GDM1 (cell line): ENCODE measurements around the gene NIFK.
"Not testable (repeated sequence)": the region's sequence is repeated elsewhere in the genome, so short reads cannot be mapped to it uniquely, and the experiment has no call there.

Experiments
- DNase-seq: peaks from one replicate; lab custom pipeline; 2025; lab: John Stamatoyannopoulos, UW

Gene NIFK

DNA sequence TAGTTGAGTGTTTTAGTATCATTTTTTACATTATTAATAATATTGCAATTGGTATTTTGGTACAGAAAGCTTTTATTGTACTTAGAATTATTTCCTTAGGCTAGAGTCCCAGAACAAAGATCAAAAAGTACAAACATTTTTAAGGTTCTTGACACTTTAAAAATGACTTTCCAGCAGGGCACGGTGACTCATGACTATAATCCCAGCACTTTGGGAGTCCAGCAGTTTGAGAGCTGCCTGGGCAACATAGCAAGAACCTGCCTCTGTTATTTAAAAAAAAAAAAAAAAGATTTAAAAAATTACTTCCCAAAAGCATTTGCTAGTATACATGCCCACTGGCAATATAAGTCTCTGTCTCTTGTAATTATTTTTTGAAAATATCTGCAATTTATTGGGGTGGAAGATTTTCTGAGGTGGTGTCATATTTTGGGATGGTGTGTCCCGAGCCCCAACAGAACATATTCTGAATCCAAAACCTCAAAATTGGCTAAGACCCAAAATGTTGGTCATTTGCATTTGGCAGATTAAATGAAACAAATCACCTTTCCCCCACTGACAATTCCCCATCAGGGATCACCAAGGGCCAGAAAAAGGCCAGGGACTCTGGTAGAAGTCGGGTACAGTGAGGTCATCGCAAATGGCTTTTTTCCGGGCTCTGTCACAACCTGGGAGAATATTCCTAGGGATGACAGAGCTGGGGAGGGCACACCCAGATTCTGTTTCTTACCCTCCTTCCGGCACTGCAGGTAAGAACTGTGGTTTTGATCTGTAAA is 42.1 kb downstream of the NIFK start:
- DNase-seq = no peak

DNA sequence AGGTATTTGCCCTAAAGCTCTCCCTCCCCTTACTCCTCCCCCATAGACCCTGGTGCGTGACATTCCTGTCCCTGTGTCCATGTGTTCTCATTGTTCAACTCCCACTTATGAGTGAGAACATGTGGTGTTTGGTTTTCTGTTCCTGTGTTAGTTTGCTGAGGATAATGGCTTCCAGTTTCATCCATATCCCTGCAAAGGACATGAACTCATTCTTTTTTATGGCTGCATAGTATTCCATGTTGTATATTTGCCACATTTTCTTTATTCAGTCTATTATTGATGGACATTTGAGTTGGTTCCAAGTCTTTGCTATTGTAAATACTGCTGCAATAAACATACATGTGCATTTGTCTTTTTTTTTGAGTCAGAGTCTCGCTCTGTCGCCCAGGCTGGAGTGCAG is 46.1 kb downstream of the NIFK start:
- DNase-seq = not testable (repeated sequence)

DNA sequence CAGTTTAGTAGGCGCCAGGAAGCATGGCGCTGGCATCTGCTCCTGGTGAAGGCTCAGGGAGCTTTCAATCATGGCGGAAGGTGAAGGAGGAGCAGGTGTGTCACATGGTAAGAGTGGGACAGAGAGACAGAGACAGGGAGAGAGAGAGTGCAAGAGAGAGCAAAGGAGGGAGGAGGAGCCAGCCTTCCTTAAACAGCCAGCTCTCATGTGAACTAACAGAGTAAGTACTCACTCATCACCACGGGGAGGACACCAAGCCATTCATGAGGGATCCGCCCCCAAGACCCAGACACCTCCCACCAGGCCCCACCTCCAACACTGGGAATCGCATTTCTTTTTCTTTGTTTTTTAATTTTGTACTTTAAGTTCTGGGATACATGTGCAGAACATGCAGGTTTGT is 46.6 kb downstream of the NIFK start:
- no peak for DNase-seq

DNA sequence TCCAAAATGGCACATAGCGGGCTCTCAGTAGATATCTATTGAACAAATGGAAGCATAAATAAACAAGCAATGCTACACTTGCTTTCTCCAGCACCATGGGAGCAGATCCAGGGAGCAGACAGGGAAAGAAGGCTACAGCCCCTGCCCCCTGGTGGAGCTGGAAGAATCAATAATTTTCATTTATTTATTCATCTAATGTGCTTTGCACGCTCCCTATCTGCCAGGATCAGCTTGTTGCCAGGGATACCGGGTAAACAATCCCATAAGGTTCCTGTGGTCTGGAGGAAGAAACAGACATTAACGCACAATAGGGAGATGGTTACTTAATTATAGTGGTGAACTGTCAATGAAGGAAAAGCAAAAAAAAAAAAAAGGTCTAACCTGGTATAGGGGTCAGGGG is 47.3 kb downstream of the NIFK start:
- no peak for DNase-seq

DNA sequence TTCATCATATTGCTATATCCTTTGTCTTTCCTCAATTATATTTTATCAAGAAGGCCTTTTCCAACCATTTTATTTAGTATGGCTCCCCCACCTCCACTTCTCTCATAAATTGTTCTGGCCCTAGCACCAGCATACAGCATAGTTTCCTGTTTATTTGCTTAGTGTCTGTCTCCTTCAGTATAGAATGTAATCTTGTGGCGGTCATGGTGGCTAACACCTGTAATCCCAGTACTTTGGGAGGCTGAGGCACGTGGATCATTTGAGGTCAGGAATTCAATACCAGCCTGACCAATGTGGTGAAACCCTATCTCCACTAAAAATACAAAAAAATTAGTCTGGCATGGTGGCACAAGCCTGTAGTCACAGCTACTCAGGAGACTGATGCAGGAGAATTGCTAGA is 47.9 kb downstream of the NIFK start:
- no peak for DNase-seq

DNA sequence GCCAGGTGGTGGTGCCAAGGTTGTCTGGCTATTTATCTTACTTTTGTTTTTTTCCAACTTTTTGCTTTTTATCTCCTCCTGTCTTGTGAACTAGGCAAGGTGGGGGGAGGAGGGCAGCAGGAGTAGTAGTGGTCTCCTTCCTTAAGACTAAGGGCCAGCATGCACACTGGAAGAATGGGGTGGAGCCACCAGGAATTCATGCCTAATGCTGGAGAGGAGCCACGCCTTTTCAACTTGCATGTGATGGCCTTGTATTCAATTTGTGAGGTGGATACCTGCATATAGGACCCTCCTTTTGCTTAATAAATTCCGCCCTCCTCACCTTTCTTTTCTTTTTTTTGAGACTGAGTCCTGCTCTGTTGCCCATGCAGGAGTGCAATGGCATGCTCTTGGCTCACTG is 49.8 kb downstream of the NIFK start:
- no peak for DNase-seq

DNA sequence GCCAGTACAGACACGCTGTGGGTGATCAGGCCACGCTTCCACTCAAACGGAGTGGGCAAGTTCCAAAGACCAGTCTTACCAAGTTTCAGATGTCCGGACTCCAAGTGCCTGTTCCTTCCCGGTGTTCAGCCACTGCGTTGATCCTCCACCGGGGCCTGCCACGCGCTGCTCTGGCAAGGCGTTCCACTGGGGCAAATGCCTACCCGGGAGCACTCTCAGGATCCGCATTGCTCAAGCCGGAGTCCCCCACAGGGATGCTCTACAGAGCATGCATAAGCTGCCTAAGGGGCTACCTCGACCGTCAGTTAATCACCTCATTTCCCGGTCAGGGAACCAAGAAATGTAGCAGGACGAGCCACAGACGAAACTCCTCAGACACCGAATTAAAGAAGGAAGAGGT is 50.5 kb downstream of the NIFK start:
- DNase-seq = no peak

DNA sequence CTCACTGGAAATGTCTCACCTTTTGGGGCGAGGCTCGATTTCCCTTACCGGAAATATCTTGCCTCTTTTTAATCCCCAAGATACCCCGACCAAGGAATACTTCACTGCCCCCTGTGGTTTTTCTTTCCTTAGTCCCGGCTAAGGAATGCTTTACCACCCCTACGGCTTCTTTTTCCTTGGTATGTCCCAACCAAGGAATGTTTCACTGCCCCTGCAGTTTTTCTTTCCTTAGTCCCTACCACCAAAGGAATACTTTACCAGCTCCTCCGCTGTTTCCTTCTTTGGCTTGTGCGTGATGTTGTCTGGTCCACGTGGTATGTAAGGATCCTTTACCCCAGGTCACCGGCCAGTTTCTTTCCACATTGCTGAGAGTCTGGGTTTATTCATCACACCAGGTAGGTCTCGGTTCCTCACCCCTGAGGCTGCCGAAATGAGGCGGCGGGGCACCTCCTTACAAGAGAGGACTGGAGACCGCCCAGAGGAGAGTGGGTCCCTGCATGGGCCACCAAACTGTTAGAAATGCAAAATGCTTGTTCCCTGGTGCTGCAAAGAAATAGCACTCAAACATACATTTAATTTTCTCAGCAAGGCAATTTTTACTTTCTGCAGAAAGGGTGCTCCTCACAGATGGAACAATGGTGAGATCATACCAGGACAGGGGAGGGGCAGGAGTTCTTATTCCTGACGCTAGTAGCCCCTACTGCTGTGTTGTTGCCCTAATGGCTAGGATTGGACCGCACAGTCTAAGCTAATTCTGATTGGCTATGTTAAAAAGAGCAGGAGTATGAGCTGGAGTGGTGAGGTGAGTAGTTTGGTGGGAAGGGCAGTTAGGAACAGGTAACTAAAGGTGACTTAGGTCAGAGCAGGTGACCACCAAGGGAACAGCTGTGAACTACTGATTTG is 54.0 kb downstream of the NIFK start:
- DNase-seq = no peak

DNA sequence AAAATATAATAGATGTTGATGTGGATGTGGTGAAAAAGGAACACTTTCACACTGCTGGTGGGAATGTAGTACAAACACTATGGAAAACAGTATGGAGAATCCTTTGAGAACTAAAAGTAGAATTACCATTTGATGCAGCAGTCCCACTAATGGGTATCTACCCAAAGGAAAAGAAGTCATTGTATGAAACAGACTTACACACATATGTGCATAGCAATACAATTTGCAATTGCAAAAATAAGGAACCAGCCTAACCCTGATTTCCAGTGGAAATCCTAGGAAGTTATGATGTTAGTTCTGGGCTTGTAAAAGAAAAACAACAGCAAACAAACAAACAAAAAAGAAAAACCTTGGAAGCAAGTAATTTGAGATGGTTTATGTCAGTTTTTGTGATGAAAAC is 58.8 kb downstream of the NIFK start:
- no peak for DNase-seq
